K562 (cell line): ENCODE measurements around the gene C6orf89. TPM values are rescaled to one million over a fixed set of nuclear protein-coding genes. Genes with fewer than 3 reads are reported as not detected.

ENCODE experiments used
- AFF1 ChIP-seq, 2 experiments: fragments of 450-650 bp; IDR thresholded peaks; 2 replicates each; pipeline ENCODE4 v1.6.1; 2018; ENCODE audit warnings: mild to moderate bottlenecking in 2 of 2, low read depth in 1 of 2; ENCODE audit not compliant: partially characterized antibody in 2 of 2
- BMI1 ChIP-seq: fragments of 150-350 bp; IDR thresholded peaks from 2 replicates; pipeline ENCODE4 v1.6.1; 2014; ENCODE audit warnings: low read length
- MIER1 ChIP-seq: fragments of 450-650 bp; IDR thresholded peaks from 2 replicates; pipeline ENCODE4 v1.6.1; 2016; ENCODE audit warnings: antibody characterized with exemption, mild to moderate bottlenecking, low read depth
- NR2F6 ChIP-seq: fragments of 450-650 bp; formaldehyde crosslinking; IDR thresholded peaks from 2 replicates; pipeline ENCODE4 v1.4.0; 2020; ENCODE audit warnings: mild to moderate bottlenecking
- RUNX1 ChIP-seq: sonication (generic); IDR thresholded peaks from 2 replicates; pipeline ENCODE4 v1.6.1; 2016; ENCODE audit warnings: antibody characterized with exemption, low read depth
- SP2 ChIP-seq: IDR thresholded peaks from 2 replicates; pipeline ENCODE4 v1.6.1; 2011; ENCODE audit warnings: mild to moderate bottlenecking, low read depth, low read length, moderate library complexity; ENCODE audit not compliant: poor library complexity, severe bottlenecking; ENCODE audit errors: extremely low read depth
- TFAP4 ChIP-seq: sonication (generic); formaldehyde crosslinking; IDR thresholded peaks from 2 replicates; pipeline ENCODE4 v1.8.0; 2022; ENCODE audit warnings: missing genetic modification reagents, mild to moderate bottlenecking, moderate library complexity, borderline replicate concordance
- ZMIZ1 ChIP-seq, 2 experiments: fragments of 150-350 bp in 1 of 2; IDR thresholded peaks; 2 replicates each; pipeline ENCODE4 v1.6.1; 2012 to 2016; ENCODE audit warnings: low read depth in 2 of 2, low read length in 2 of 2, mild to moderate bottlenecking in 1 of 2, moderate library complexity in 1 of 2
- ZNF57 ChIP-seq: fragments of 450-650 bp; formaldehyde crosslinking; IDR thresholded peaks from 2 replicates; pipeline ENCODE4 v1.4.0; 2020; ENCODE audit warnings: mild to moderate bottlenecking, moderate library complexity
- ZNF77 ChIP-seq: fragments of 250-450 bp; sonication (Bioruptor Pico); IDR thresholded peaks from 2 replicates; pipeline ENCODE4 v1.5.0; 2020
- ZSCAN29 ChIP-seq: fragments of 450-650 bp; IDR thresholded peaks from 2 replicates; pipeline ENCODE4 v1.6.1; 2017
- polyA plus RNA-seq, 8 experiments: library from polyadenylated mRNA; depleted of rRNA in 4 of 8; stranded (reverse) in 5 of 8; unstranded in 3 of 8; fragments of >200 nt; fragmentation: Nextera tagmentation in 2 of 8; fragmentation: Illumina TruSeq in 1 of 8; extraction: Ambion mirVana in 2 of 8; extraction: Trizol in 1 of 8; gene quantifications; 2 replicates each; pipeline versions ENCODE4 v1.2.1 to v1.2.3, GENCODE V29; 2011 to 2014; ENCODE audit warnings: inconsistent platforms in 1 of 8, missing spikeins in 1 of 8
- total RNA-seq, 7 experiments: library from RNA; depleted of rRNA in 6 of 7; stranded (reverse); fragments of >200 nt in 6 of 7; fragmentation: Illumina TruSeq in 2 of 7; extraction: Trizol in 2 of 7; gene quantifications; 2 replicates each; pipeline versions ENCODE4 v1.2.1 to v1.2.3, GENCODE V29; 2011 to 2021; ENCODE audit warnings: low replicate concordance in 1 of 7

Gene C6orf89
- total and polyA plus RNA-seq, 9 of the 15 experiments (the other 6 are each of a cell fraction or from before 2014, with no cell fraction given) = 35.2 to 111 (median 58.5) TPM

GRCh38 chr6:36874443-36875249 lies 11.1 kb upstream of the C6orf89 start, which contains the start of gene PPIL1 (continued):
- peak; percentile 89 for TF ChIP-seq TFAP4 (CRISPR knock-in tag)
- TF ChIP-seq AFF1 (IDR thresholded peaks at IDR 0.05; ENCODE audit: low read depth in 1 of 2, partially characterized antibody in 2 of 2) = peak in 1 of 2 experiments; percentile 84
- no peak for TF ChIP-seq ZMIZ1 (IDR thresholded peaks at IDR 0.05; ENCODE audit: low read depth in 2 of 2, low read length in 2 of 2)
- TF ChIP-seq ZNF57 (CRISPR knock-in tag) = no peak
- TF ChIP-seq ZNF77 = no peak
- TF ChIP-seq MIER1 = peak; percentile 29; the same call in 1 of the 2 replicates
- TF ChIP-seq SP2 = peak; percentile 57
- TF ChIP-seq ZSCAN29 = peak; percentile 67
- TF ChIP-seq RUNX1 = peak; percentile 89; the same call in 1 of the 2 replicates
- no peak for TF ChIP-seq NR2F6
- TF ChIP-seq BMI1 = peak; percentile 49; the same call in 1 of the 2 replicates
